ENCODE measurements around the gene DNER.
A peak's percentile ranks its signal among the peaks of the same experiment; 100 is the strongest.
"Not testable (repeated sequence)": the region's sequence is repeated elsewhere in the genome, so short reads cannot be mapped to it uniquely, and the experiment has no call there.

The DNER gene

DNA sequence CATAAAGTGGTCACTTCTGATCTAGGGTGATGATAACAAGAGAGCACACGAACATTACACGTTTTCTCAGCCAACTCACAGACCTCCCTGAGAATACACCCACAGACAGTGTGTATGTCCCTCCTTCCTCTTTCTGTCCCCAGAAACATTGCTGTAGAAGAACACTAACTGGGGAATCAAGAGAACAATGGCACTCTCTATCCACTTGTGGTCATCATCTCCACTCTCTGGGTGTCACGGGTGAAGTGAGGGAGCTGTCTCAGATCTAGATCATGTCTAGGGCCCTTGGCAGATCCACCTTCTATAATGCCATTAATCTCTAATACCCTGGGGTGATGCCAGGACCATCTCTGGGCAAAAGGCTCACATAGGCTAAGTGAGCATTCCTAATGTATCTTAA lies 97.9 kb downstream of the DNER start:
- no peak for DNase-seq (ENCODE audit: low spot score)

GRCh38 chr2:229614021-229614420 lies 100.3 kb downstream of the DNER start:
- DNase-seq (ENCODE audit: low spot score), result not testable (repeated sequence)

- no peak for DNase-seq (ENCODE audit: low spot score)
Measured at GRCh38 chr2:229612384-229612971, 101.9 kb downstream of the DNER start.

DNA sequence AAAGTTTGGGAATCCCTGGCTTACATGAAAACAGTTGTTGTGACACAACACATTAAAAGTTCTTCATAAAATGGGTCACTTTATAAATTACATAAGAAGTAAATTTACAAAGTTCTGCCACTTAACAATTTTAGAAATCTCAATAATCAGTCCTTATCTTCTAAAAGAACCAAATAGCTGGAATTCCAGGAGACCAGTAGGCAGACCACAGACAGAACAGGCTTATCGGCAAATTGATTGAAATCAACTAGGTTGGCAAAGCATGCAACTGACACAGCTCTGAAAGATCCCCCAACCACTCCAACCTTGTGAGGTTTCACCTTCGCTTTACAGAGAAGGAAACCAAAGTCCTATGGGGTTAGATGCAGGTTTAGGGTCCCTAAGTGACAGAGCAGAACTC lies 103.0 kb downstream of the DNER start:
- DNase-seq (ENCODE audit: low spot score), result no peak

GRCh38 chr2:229610872-229611271 lies 103.5 kb downstream of the DNER start:
- DNase-seq (ENCODE audit: low spot score), result no peak

GRCh38 chr2:229610333-229610732 lies 104.0 kb downstream of the DNER start:
- no peak for DNase-seq (ENCODE audit: low spot score)

GRCh38 chr2:229601936-229602335 lies 112.4 kb downstream of the DNER start:
- DNase-seq (ENCODE audit: low spot score), result no peak

DNA sequence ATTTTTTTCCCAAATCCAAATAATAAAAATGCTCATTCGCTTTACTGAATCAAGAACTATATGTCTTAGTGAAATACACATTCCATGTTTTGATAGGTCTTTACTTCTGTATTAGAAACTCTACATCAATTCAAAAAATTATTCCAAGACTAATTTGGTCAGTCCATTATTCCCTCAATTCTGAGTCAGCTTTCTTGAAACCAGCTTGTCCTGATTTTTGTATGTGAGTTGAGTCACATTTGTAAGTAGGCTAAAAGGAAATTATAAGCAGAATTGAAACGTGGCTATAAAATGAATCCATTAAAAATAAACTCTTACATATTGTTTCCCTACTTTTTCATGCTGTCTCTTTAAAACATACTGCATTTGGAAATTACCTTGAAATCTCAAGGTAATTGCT lies 113.0 kb downstream of the DNER start:
- DNase-seq (ENCODE audit: low spot score), result no peak

DNA sequence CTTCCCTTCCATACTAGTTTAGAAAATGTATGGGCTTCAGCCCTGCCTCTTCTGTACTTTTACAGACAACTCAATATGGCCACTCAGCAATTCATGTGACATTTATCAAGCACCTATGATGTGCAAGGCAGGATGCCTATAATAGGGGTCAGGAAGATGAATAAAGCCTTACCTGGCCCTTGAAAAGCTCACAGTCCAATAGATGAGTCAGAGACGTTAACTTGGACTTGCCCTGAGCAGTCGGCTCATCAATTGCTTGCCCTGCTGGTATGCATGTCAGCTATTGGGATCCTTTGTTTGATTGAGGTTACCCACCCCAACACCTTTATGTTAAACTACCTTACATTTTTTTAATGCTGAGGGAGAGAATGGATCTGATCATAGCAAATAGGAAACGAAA lies 116.1 kb downstream of the DNER start:
- no peak for DNase-seq (ENCODE audit: low spot score)

DNA sequence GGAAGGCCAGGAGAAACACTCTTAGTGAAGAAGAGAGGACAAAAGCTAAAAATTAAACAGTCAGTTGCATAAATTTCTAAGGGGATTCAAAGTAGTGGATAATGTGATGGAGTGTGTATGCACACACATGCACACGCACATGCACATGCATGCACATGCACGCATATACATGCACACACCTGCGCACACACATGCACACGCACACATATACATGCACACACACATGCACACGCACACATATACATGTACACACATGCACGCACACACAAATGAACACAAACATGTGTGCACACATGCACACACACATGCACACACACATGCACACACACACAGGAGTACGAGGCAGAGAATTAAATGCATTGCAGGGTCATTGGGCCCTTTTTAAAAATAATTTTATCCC lies 117.6 kb downstream of the DNER start:
- no peak for DNase-seq (ENCODE audit: low spot score)

DNA sequence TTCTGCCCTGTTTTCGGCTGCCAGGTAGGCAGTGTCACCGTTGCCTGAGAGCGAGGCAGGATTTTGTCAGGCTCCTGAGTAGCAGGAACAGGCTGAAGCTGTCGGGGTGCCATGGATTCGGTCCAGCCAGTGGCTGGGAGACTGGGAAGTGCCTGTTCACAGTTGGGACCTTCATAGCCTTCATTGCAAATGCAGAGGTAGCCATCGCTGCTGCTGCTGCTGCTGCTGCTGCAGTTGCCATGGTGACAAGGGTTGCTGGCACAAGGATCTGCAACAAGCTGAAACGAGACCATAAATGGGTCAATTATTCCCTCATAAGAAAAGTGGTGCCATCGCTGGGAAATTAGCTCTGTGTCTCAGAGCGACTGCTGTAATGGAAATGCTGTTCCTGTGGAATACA lies 122.7 kb downstream of the DNER start:
- DNase-seq (ENCODE audit: low spot score), result no peak

DNA sequence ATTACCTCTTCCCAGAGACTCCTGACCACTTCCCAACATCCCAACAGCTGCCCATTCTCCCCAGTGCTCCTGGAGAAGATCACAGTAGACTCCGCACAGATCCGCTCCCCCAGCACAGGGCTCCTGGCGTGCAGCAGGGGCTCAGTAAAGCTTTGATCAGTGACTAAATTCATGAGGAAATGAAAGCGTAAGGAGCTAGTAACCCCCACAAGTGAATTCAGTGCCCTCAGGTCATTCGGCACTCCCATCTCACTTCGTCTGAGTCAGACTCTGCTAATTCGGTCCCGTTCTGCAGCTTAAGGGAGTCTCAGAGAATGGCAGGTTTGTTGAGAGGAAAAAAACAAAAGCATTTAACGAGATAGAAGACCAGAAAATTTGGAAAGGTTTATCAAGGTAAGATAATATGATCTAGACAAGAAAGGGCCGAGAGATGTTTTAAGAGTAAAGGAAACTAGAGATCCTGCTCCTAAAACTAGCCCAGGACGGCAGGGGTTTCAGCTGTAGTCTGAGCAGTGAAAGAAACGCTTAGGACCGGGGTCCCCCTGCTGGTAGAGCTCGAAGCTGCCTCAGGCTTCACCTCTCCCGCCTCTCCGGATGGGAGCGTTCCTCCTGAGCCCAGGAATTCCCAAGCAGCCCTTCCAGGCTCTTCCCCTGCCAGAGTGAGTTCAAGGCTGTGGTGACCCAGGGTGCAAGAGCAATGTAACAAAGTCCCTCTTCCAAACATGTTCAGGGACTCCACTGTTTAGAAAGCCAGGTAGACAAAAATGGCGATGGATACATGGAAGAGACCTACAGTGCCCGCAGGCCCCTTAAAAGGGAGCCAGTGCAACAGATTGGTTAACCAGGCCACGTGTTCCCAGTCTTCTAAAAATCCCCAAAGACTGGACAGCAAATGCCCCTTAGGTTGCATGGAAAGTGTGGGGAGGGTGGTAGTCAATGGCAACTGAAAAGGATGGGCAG lies 127.3 kb downstream of the DNER start:
- DNase-seq (ENCODE audit: low spot score), result peak; percentile 48

GRCh38 chr2:229586012-229586411 lies 128.3 kb downstream of the DNER start:
- DNase-seq (ENCODE audit: low spot score), result no peak

- DNase-seq (ENCODE audit: low spot score), result no peak
Measured at GRCh38 chr2:229582151-229582550, 132.2 kb downstream of the DNER start.

- no peak for DNase-seq (ENCODE audit: low spot score)
Measured at GRCh38 chr2:229578052-229578846, 136.1 kb downstream of the DNER start.

GRCh38 chr2:229575569-229576315 lies 138.6 kb downstream of the DNER start:
- no peak for DNase-seq (ENCODE audit: low spot score)

- DNase-seq (ENCODE audit: low spot score), result no peak
Measured at GRCh38 chr2:229572507-229573271, 141.7 kb downstream of the DNER start.

- DNase-seq (ENCODE audit: low spot score), result no peak
Measured at GRCh38 chr2:229571243-229571642, 143.1 kb downstream of the DNER start.

GRCh38 chr2:229566370-229566769 lies 148.0 kb downstream of the DNER start:
- no peak for DNase-seq (ENCODE audit: low spot score)

- DNase-seq (ENCODE audit: low spot score), result no peak
Measured at GRCh38 chr2:229564300-229564907, 150.0 kb downstream of the DNER start.

DNA sequence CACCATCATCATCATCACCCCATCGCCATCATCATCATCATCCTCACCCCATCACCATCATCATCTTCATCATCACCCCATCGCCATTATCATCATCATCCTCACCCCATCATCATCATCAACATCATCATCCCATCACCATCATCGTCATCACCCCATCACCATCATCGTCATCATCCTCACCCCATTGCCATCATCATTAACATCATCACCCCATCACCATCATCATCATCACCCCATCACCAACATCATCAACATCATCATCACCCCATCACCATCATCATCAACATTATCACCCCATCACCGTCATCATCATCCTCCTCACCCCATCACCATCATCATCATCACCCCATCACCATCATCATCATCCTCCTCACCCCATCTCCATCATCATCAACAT lies 151.0 kb downstream of the DNER start:
- no peak for DNase-seq (ENCODE audit: low spot score)
